GM21786 (cell line): ENCODE data around the gene ADAMTS5.

Experiments used
- ATAC-seq: cut with Tn5 transposase; IDR thresholded peaks from one replicate; pipeline ENCODE4 v1.9.1; 2021; ENCODE audit not compliant: unreplicated experiment

ADAMTS5 gene

DNA sequence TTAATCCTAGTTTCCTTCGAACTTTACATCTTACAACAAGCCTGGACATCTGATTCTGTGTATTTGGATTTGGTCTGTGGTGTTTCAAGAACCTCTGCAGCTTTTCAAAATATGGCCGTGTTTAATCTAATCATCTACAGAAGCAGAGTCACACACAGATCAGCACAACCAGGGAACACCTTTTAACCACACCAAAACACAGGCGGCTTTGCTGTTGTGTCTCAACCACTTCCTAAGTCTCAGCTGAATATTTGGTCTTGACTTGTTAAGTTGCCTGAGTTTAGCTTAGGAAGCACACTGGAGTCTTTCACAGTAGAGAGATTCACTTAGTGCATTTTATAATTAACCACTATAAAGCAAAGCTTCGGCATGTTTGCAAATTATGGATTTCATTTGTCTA lies 17.1 kb downstream of the ADAMTS5 start:
- ATAC-seq: no peak

- ATAC-seq: no peak
Observed at GRCh38 chr21:26948194-26948593, 18.7 kb downstream of the ADAMTS5 start.

DNA sequence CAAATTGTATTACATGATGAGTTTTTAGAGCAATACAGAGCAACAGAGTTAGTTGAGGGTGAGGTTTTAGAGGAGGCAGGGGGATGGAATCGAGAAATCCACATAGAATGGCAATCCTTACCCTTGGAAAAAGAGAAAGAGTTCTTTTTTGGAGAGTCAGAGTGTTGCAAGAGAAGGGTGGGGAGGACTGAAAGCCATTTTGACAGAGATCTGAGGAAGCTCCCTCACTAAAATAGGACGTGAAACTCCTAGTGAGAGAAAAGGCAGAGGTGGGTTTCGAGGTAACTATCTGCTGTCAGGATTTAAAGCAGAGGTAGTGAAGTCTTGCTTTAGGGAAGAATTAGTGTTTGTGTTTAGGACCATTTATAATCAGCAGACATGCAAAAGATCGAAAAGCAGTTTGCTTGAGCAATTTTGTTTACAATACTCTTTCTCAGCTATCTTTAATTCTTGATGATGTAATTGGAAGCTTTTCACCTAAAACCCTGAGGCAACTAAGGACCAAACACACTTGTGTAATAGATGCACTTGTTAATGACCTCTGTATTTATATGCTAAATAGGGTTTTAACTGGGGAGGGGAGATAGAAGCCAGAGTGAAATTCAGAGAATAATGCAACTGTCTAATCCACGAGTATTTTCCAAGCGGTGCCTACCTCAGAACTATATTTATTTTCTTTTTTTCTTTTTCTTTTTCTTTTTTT lies 20.0 kb downstream of the ADAMTS5 start:
- ATAC-seq: no peak

DNA sequence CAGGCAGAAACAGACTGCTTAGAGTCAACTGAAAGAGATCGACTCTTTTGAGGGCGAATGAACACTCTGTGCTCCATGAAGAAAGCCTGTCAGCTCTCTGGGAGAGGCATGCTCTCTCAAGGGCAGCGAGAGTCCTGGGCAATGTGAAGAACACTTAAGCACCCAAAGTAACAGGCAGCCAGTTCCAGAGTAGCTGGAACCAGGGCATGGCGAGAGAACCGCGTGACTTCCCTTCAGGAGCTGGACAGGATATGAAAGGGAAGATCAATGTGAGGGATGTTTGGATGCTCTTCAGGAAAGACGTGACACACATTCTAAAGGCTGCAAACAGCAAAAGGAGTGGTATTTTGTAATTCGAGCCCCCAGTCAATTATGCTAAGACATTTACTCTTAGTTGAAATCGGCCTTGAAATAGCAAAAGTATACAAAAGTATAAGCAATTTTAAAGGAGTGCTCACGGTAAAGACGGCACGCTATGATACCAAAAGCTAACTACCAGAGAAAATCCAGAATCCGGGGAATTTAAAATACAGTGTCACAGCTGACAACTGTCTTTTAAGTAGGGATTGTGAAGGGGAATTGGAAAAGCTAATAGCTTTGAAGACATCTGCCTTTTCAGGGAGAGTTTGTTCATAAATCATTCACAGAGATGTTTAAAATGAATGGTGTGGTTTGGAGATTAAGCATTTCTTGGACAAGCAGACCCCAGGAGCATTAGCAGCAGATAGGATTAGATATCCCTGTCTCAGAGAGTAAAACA lies 20.8 kb downstream of the ADAMTS5 start:
- ATAC-seq: no peak

DNA sequence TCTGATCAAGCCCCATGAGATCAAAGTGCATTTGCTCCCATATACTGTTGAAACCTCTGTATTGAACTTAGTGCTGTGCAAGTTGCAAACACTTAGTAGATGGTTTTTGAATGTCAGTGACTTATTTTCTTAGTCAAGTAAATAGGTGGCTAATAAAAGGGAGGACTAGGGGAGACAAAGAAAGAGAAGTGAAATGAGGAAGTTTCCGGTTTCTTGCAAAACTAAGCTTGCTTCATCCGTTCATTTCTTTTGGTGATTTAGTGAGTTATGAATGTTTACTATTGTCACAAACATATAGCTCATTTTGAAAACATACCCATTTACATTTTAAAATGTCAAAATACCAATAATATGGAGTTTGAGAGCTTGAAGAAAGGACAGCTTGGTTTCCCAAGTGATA lies 23.0 kb downstream of the ADAMTS5 start:
- ATAC-seq: no peak

DNA sequence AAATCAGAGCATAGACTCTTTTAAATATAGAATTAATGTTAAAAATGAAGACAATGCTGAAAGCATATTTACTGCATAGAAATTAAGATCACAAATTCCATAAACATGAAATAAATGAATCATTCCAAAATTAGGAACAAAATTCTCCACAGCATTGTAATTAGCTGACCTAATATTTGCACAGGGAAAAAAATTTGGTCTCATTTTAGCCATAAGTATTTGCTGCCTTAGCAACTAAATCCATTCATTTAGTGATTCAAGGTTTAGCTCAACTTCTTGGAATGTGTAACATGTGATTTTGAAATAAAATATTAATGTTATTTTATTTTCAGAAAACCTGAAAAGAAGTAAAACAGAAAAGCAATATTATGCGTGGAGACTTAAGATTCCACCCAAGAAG lies 25.5 kb downstream of the ADAMTS5 start:
- ATAC-seq: no peak

GRCh38 chr21:26939601-26940111 lies 27.2 kb downstream of the ADAMTS5 start:
- ATAC-seq: no peak

GRCh38 chr21:26936641-26937040 lies 30.2 kb downstream of the ADAMTS5 start:
- no peak for ATAC-seq

DNA sequence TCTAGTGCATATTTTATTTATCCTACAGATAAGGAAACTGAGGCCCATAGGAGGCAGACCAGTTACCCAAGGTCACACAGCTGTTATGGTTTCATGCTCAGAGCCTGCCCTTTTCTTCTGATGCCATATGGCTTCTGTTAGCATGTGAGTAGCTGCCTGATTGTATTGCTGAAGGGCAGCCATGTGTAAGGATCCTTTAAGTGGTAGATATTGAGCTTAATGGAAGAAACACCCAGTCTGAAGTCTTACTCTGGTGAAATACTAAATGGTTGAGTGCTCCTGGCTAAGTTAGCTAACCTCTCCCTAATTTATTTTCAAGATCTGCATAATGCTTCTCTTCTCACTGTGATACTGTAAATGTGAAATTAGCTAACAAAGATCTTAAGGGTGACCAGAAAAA lies 30.9 kb downstream of the ADAMTS5 start:
- no peak for ATAC-seq

- no peak for ATAC-seq
Observed at GRCh38 chr21:26934383-26934782, 32.5 kb downstream of the ADAMTS5 start.

- ATAC-seq: no peak
Observed at GRCh38 chr21:26933448-26933847, 33.4 kb downstream of the ADAMTS5 start.

- no peak for ATAC-seq
Observed at GRCh38 chr21:26925636-26926035, 41.3 kb downstream of the ADAMTS5 start.

GRCh38 chr21:26925122-26925521 lies 41.8 kb downstream of the ADAMTS5 start:
- ATAC-seq: no peak

- ATAC-seq: no peak
Observed at GRCh38 chr21:26923986-26924385, 42.9 kb downstream of the ADAMTS5 start.

DNA sequence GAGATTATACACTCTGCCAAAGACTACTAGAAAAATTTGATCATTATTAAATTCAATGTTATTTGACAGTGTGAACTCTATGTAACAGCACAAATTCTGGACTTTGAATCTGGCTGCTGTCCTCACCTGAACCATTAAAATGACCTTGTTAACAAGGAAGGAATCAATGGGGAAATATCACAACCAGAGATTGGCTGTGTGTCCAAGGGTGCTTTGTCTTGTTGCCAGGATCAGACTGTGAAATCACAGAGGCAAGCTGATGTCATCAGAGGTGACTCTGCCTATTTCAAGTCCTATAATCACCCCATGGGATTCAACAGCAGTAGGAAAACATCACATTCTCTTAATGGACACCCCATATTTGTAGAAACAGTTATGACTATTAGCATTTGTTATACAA lies 46.8 kb downstream of the ADAMTS5 start:
- no peak for ATAC-seq

GRCh38 chr21:26918323-26919079 lies 48.4 kb downstream of the ADAMTS5 start:
- ATAC-seq: no peak

GRCh38 chr21:26916799-26917198 lies 50.1 kb downstream of the ADAMTS5 start:
- ATAC-seq: no peak

GRCh38 chr21:26914557-26914956 lies 52.3 kb downstream of the ADAMTS5 start:
- ATAC-seq: no peak

- no peak for ATAC-seq
Observed at GRCh38 chr21:26912466-26912865, 54.4 kb downstream of the ADAMTS5 start.

DNA sequence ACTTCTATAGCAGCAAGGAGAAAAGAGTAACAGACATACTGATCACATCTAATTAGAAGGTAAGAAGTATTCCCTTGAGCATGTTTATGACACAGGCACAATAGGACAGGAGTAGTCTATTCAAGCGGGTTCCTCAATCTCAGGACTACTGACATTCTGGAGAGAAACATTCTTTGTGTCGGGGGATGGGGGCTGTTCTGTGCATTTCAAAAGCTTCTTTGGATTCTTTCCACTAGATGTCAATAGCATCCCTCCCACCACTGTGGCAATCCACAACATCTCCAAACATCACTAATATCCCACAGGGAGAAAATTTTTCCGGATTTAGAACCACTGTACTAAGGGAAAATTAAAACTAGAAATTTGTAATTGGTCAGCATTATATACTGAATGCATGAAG lies 56.9 kb downstream of the ADAMTS5 start:
- ATAC-seq: no peak

DNA sequence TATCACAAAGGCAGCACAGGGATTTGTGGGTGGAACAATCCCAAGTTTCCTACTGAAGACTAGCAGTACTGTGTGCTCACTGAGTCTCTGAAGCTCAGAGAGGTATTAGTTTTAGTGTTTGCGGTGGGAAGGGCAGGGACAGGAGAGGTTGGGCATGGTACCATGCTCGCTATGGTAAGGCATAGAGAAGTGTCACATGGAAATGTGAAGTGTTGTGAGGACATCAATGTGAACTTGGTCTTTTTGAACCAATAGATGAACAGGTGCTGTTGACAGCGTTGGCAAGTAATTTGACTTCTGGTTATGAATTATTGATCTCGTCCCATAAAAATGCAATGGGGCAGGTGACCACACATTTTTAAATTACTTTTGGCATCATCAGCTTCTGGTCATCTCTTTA lies 65.9 kb downstream of the ADAMTS5 start:
- ATAC-seq: no peak

DNA sequence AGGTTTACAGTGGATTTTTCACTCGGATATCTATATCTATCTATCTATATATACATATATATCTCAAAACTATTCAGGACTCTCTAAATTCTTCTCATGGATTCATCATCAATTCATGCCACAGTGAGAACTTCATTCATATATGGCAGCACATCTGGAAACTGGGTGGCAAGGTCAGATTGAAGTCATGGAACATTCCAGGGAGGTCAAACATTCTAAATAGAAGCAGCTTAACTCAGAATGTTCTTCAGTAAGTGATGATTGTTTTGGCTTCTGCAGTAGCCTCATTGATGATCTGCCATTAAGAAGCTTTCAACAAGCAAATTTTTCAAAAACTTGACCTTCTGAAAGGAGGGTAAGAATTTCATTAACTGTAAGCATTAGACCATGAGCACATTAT lies 74.7 kb downstream of the ADAMTS5 start:
- no peak for ATAC-seq
